Keratinocyte (primary cell): ENCODE data around the gene MFAP4. TPM values are rescaled to one million over a fixed set of nuclear protein-coding genes. Genes with fewer than 3 reads are reported as not detected.

ENCODE experiments used
- DNase-seq: peaks from one replicate; pipeline ENCODE4 v3.0.0-alpha.2; 2011; ENCODE audit warnings: low read depth, missing footprints, low spot score
- FAIRE-seq: peaks from 2 replicates; lab custom pipeline; 2011; peaks lifted over from hg19 to GRCh38; lab: Jason Lieb, UNC
- H2AFZ ChIP-seq: 2 replicates; pipeline ENCODE4 v1.6.0; 2012; ENCODE audit warnings: low read length, control low read depth, inconsistent platforms; ENCODE audit not compliant: control insufficient read depth
- H3K27ac ChIP-seq: 2 replicates; pipeline ENCODE4 v1.5.1; 2011; ENCODE audit warnings: low read length; ENCODE audit not compliant: control insufficient read depth, insufficient read depth
- H3K27me3 ChIP-seq: 3 replicates; pipeline ENCODE4 v1.6.0; 2011; ENCODE audit warnings: low read length; ENCODE audit not compliant: control insufficient read depth, insufficient read depth; ENCODE audit errors: extremely low read depth
- H3K36me3 ChIP-seq, 2 experiments: 2 replicates in 1 of 2; 3 replicates in 1 of 2; pipeline ENCODE4 v1.5.1; 2011; ENCODE audit warnings: low read length in 2 of 2, mild to moderate bottlenecking in 1 of 2; ENCODE audit not compliant: control insufficient read depth in 2 of 2, insufficient read depth in 2 of 2; ENCODE audit errors: extremely low read depth in 1 of 2
- H3K4me1 ChIP-seq: 3 replicates; pipeline ENCODE4 v1.5.1; 2011; ENCODE audit warnings: low read length; ENCODE audit not compliant: control insufficient read depth, insufficient read depth; ENCODE audit errors: extremely low read depth
- H3K4me2 ChIP-seq: 3 replicates; pipeline ENCODE4 v1.6.0; 2011; ENCODE audit warnings: low read depth, low read length; ENCODE audit not compliant: control insufficient read depth, insufficient read depth; ENCODE audit errors: extremely low read depth
- H3K4me3 ChIP-seq, 3 experiments: fragments of 200-600 bp in 1 of 3; sonication (generic) in 1 of 3; 2 replicates in 2 of 3; 3 replicates in 1 of 3; pipeline ENCODE4 v1.5.1; 2011 to 2016; ENCODE audit warnings: low read length in 3 of 3, mild to moderate bottlenecking in 3 of 3, control low read depth in 2 of 3, inconsistent platforms in 1 of 3, low read depth in 1 of 3, mixed read lengths in 1 of 3, mixed run types in 1 of 3, moderate library complexity in 1 of 3; ENCODE audit not compliant: control insufficient read depth in 2 of 3, insufficient read depth in 2 of 3; ENCODE audit errors: extremely low read depth in 1 of 3
- H3K79me2 ChIP-seq: 2 replicates; pipeline ENCODE4 v1.6.0; 2012; ENCODE audit warnings: low read length; ENCODE audit not compliant: control insufficient read depth, insufficient read depth
- H3K9ac ChIP-seq: 3 replicates; pipeline ENCODE4 v1.6.0; 2011; ENCODE audit warnings: low read length; ENCODE audit not compliant: control insufficient read depth, insufficient read depth; ENCODE audit errors: extremely low read depth
- H3K9me1 ChIP-seq: 3 replicates; pipeline ENCODE4 v1.6.0; 2011; ENCODE audit warnings: low read length; ENCODE audit not compliant: control insufficient read depth, insufficient read depth; ENCODE audit errors: extremely low read depth
- H3K9me3 ChIP-seq: 2 replicates; pipeline ENCODE4 v1.5.1; 2012; ENCODE audit warnings: low read depth, low read length; ENCODE audit not compliant: control insufficient read depth
- H4K20me1 ChIP-seq: 3 replicates; pipeline ENCODE4 v1.6.0; 2011; ENCODE audit warnings: low read length; ENCODE audit not compliant: control insufficient read depth, insufficient read depth; ENCODE audit errors: extremely low read depth
- CTCF ChIP-seq, 3 experiments: IDR thresholded peaks in 1 of 3; conservative IDR thresholded peaks in 1 of 3; optimal IDR thresholded peaks in 1 of 3; 2 replicates in 2 of 3; 3 replicates in 1 of 3; pipeline versions ENCODE3 to v1.5.1; 2011; ENCODE audit warnings: low read length in 3 of 3, mild to moderate bottlenecking in 3 of 3, moderate library complexity in 2 of 3, control low read depth in 1 of 3, inconsistent platforms in 1 of 3; ENCODE audit not compliant: insufficient read depth in 2 of 3; ENCODE audit errors: extremely low read depth in 1 of 3
- EZH2 ChIP-seq: IDR thresholded peaks from one replicate; pipeline ENCODE4 v1.6.1; 2012; ENCODE audit warnings: inconsistent platforms, mild to moderate bottlenecking, low read length, moderate library complexity
- dilution Hi-C: fragments of 300-500 bp; cut with MboI; formaldehyde crosslinking; loops from one replicate; pipeline ENCODE4 v1.7.0; 2020; ENCODE audit warnings: low sequenced_read_pairs; ENCODE audit not compliant: extremely low pct_ligation_motif_present
- polyA plus RNA-seq, 5 experiments: library from polyadenylated mRNA; depleted of rRNA in 3 of 5; stranded (reverse) in 3 of 5; stranded (forward) in 1 of 5; unstranded in 1 of 5; fragments of >200 nt; gene quantifications; 1 replicate in 1 of 5; 2 replicates in 3 of 5; 3 replicates in 1 of 5; pipeline versions ENCODE4 v1.2.1 to v1.2.3, GENCODE V29; 2011 to 2012; ENCODE audit warnings: missing spikeins in 2 of 5, low read depth in 1 of 5, low replicate concordance in 1 of 5

Gene MFAP4
- polyA plus RNA-seq, 1 donor (not counting 4 experiments of a cell fraction or from before 2014, with no cell fraction given): not detected

GRCh38 chr17:19390951-19391350 lies 4.0 kb upstream of the MFAP4 start:
- FAIRE-seq (no peak), DNase-seq (no peak)
- H3K4me3 ChIP-seq: no peak overlapping the region
- no peaks in the 10 kb centered on the region for H3K79me2 ChIP-seq
- no peaks in the 10 kb centered on the region for H3K9me1 ChIP-seq
- dilution Hi-C loops: no loop called here
- no peaks in the 10 kb centered on the region for H3K27me3 ChIP-seq
- no peaks in the 10 kb centered on the region for H3K9me3 ChIP-seq
- no peak overlapping the region for H3K4me2 ChIP-seq
- no peaks in the 10 kb centered on the region for H3K36me3 ChIP-seq
- H3K27ac ChIP-seq: no peak overlapping the region
- TF ChIP-seq CTCF (optimal IDR thresholded peaks at IDR 0.05 in 1 of 3, IDR thresholded peaks at IDR 0.05 in 1 of 3, conservative IDR thresholded peaks at IDR 0.05 in 1 of 3; ENCODE audit: extremely low read depth in 1 of 3, insufficient read depth in 2 of 3, low read length in 3 of 3): no peak
- no peak for TF ChIP-seq EZH2
- peaks cover 8% of the 10 kb centered on the region for H3K4me1 ChIP-seq
- H3K9ac ChIP-seq: no peak overlapping the region
- no peak overlapping the region for H2AFZ ChIP-seq
- H4K20me1 ChIP-seq: no peaks in the 10 kb centered on the region

GRCh38 chr17:19388791-19389785 lies 2.1 kb upstream of the MFAP4 start:
- Histone ChIP-seq H4K20me1 (no peaks in the 10 kb centered on the region), H3K27me3 (no peaks in the 10 kb centered on the region), H3K4me2 (no peak overlapping the region), H3K36me3 (peaks cover 0 to 2% of the 10 kb centered on the region in 2 experiments), H3K9me3 (no peaks in the 10 kb centered on the region), H3K4me3 (no peak overlapping the region), H3K9me1 (no peaks in the 10 kb centered on the region), H3K4me1 (peaks cover 19% of the 10 kb centered on the region), H3K9ac (no peak overlapping the region), H3K79me2 (no peaks in the 10 kb centered on the region), H3K27ac (no peak overlapping the region), H2AFZ (no peak overlapping the region)
- FAIRE-seq (no peak), DNase-seq (no peak)
- dilution Hi-C loops: no loop called here
- no peak for TF ChIP-seq CTCF (optimal IDR thresholded peaks at IDR 0.05 in 1 of 3, IDR thresholded peaks at IDR 0.05 in 1 of 3, conservative IDR thresholded peaks at IDR 0.05 in 1 of 3; ENCODE audit: extremely low read depth in 1 of 3, insufficient read depth in 2 of 3, low read length in 3 of 3)
- TF ChIP-seq EZH2: no peak
